B cell (primary cell): Measurements from ENCODE around the gene CHRNA5.

Experiments used
- EZH2 ChIP-seq: IDR thresholded peaks from 2 replicates; pipeline ENCODE4 v1.6.1; 2012; ENCODE audit warnings: borderline replicate concordance, low read depth, mild to moderate bottlenecking, moderate library complexity, low read length; ENCODE audit not compliant: insufficient read depth, poor library complexity, severe bottlenecking
- TF ChIP-seq, protein P1 (sequence below): fragments of 200-600 bp; IDR thresholded peaks from one replicate; pipeline ENCODE4 v1.8.0; 2022; ENCODE audit warnings: antibody characterized with exemption, mild to moderate bottlenecking

DNA sequence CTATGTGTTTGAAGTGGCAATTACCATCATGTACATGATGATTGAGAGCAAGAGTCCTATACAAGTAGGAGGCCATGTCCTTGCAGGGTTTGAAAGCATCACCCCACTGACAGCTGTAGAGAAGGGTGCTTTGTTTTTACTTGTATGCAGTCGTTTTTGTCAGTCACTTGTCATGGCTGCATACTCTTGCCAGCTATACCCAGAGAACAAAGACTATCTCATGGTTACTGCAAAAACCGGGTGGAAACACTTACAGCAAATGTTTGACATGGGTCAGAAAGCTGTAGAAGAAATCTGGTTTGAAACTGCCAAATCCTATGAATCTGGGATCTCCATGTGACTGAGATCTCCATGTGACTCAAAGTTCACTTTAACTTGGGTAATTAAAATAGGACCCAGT, 32.0 kb upstream of the CHRNA5 start:
- TF ChIP-seq, protein P1, sequence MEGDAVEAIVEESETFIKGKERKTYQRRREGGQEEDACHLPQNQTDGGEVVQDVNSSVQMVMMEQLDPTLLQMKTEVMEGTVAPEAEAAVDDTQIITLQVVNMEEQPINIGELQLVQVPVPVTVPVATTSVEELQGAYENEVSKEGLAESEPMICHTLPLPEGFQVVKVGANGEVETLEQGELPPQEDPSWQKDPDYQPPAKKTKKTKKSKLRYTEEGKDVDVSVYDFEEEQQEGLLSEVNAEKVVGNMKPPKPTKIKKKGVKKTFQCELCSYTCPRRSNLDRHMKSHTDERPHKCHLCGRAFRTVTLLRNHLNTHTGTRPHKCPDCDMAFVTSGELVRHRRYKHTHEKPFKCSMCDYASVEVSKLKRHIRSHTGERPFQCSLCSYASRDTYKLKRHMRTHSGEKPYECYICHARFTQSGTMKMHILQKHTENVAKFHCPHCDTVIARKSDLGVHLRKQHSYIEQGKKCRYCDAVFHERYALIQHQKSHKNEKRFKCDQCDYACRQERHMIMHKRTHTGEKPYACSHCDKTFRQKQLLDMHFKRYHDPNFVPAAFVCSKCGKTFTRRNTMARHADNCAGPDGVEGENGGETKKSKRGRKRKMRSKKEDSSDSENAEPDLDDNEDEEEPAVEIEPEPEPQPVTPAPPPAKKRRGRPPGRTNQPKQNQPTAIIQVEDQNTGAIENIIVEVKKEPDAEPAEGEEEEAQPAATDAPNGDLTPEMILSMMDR: no peak
- TF ChIP-seq EZH2: no peak
